Stimulated activated CD8-positive, alpha-beta memory T cell treated with anti-CD3 and anti-CD28 coated beads, Interleukin-12 subunit alpha, Interleukin-12 subunit beta, amount 100 ng/mL, for 1 hour (primary cell): ENCODE results near the gene SCN1B.
"Not testable (repeated sequence)": the region's sequence is repeated elsewhere in the genome, so short reads cannot be mapped to it uniquely, and the experiment has no call there.

Experiments used
- DNase-seq: peaks from one replicate; pipeline ENCODE4 v3.0.0-alpha.2; 2020; ENCODE audit warnings: low read depth

The SCN1B gene

GRCh38 chr19:35017507-35017906, 12.8 kb upstream of the SCN1B start:
- DNase-seq = no peak

GRCh38 chr19:35018379-35018778, 11.9 kb upstream of the SCN1B start:
- DNase-seq = no peak

GRCh38 chr19:35019144-35019543, 11.1 kb upstream of the SCN1B start:
- no peak for DNase-seq

GRCh38 chr19:35021016-35021415, 9.3 kb upstream of the SCN1B start:
- DNase-seq = no peak

GRCh38 chr19:35021596-35021995, 8.7 kb upstream of the SCN1B start:
- no peak for DNase-seq

- DNase-seq = no peak
Measured at GRCh38 chr19:35022460-35022859, 7.8 kb upstream of the SCN1B start.

- DNase-seq = no peak
Measured at GRCh38 chr19:35023428-35023827, 6.8 kb upstream of the SCN1B start.

- DNase-seq = no peak
Measured at GRCh38 chr19:35024095-35024494, 6.2 kb upstream of the SCN1B start.

- DNase-seq = no peak
Measured at GRCh38 chr19:35025969-35026368, 4.3 kb upstream of the SCN1B start.

- no peak for DNase-seq
Measured at GRCh38 chr19:35026418-35026817, 3.9 kb upstream of the SCN1B start.

GRCh38 chr19:35027009-35027408, 3.3 kb upstream of the SCN1B start:
- DNase-seq = no peak

- no peak for DNase-seq
Measured at GRCh38 chr19:35027851-35028599, 2.2 kb upstream of the SCN1B start.

GRCh38 chr19:35028600-35028885, 1.7 kb upstream of the SCN1B start:
- not testable (repeated sequence) for DNase-seq

- not testable (repeated sequence) for DNase-seq
Measured at GRCh38 chr19:35029275-35029736, 964 bp upstream of the SCN1B start.

GRCh38 chr19:35029737-35030256, 473 bp upstream of the SCN1B start:
- no peak for DNase-seq

- DNase-seq = no peak
Measured at GRCh38 chr19:35031072-35031881, 1.0 kb downstream of the SCN1B start.

GRCh38 chr19:35032356-35032865, 2.1 kb downstream of the SCN1B start:
- DNase-seq = no peak

- DNase-seq = no peak
Measured at GRCh38 chr19:35033067-35034004, 3.1 kb downstream of the SCN1B start.

GRCh38 chr19:35034005-35034502, 3.8 kb downstream of the SCN1B start:
- DNase-seq = no peak

GRCh38 chr19:35034588-35035382, 4.5 kb downstream of the SCN1B start:
- DNase-seq = no peak
